Pancreas (tissue), 10 donors: ENCODE data around the gene WIPF3. TPM values are rescaled to one million over a fixed set of nuclear protein-coding genes. Genes with fewer than 3 reads are reported as not detected.

Experiments
- ATAC-seq, 4 donors: fragments of 200-7000 bp; cut with Tn5 transposase; one replicate each; pipeline versions ENCODE4 v1.8.0 to v1.9.1; 2020; ENCODE audit warnings: mild to moderate bottlenecking in 4 of 4, moderate library complexity in 4 of 4
- DNase-seq, 6 donors: peaks; one replicate each; pipeline ENCODE4 v3.0.0-alpha.2; 2020
- FAIRE-seq: peaks from 2 replicates; lab custom pipeline; 2012; peaks lifted over from hg19 to GRCh38; lab: Jason Lieb, UNC
- H3K27ac ChIP-seq, 4 donors: fragments of 200-600 bp; sonication (generic); 1 replicate in 3 of 4; 2 replicates in 1 of 4; pipeline versions ENCODE4 v1.5.0 to v1.8.0; 2020
- H3K27me3 ChIP-seq, 4 donors: fragments of 200-600 bp; one replicate each; pipeline ENCODE4 v1.8.0; 2021
- H3K36me3 ChIP-seq, 3 donors: fragments of 200-600 bp; sonication (generic) in 1 of 3; one replicate each; pipeline versions ENCODE4 v1.5.0 to v1.8.0; 2020 to 2021
- H3K4me1 ChIP-seq, 3 donors: fragments of 200-600 bp; one replicate each; pipeline ENCODE4 v1.8.0; 2021
- H3K4me3 ChIP-seq, 4 donors: fragments of 200-600 bp; sonication (generic) in 2 of 4; one replicate each; pipeline versions ENCODE4 v1.5.0 to v1.8.0; 2020 to 2021
- H3K9me3 ChIP-seq, 4 donors: fragments of 200-600 bp; one replicate each; pipeline ENCODE4 v1.8.0; 2021
- WGBS, 2 donors: extraction: QIAGEN DNeasy Blood & Tissue Kit; methylation state at CpG; one replicate each; pipeline ENCODE4 v1.1.7; 2013; 5-methylcytosine and 5-hydroxymethylcytosine counted together
- intact Hi-C, 3 donors: fragments of 100-400 bp; cut with DNase I; formaldehyde crosslinking; loops; one replicate each; pipeline versions ENCODE4 v1.11.1 to v1.14.2; 2022
- polyA plus RNA-seq, 2 donors: library from polyadenylated mRNA; stranded (reverse); fragments of 200-250 nt; gene quantifications; one replicate each; pipeline ENCODE4 v1.2.3, GENCODE V29; 2013
- total RNA-seq, 6 donors: library from RNA; stranded (reverse); fragmentation: NEBNext Ultra II Directional in 4 of 6; extraction: Animal tissue kit (Norgen Biotek cat#: 25700) in 4 of 6; gene quantifications; one replicate each; pipeline versions ENCODE4 v1.2.1 to v1.2.4, GENCODE V29; 2021 to 2023
- TF ChIP-seq, protein P1 (sequence below), 4 donors: fragments of 200-600 bp; sonication (generic) in 3 of 4; IDR thresholded peaks; one replicate each; pipeline versions ENCODE4 v1.5.0 to v1.8.0; 2021; ENCODE audit warnings: antibody characterized with exemption in 4 of 4
- donor health status: healthy with polysubstance abuse.
- donor health status: DM: no; HTN: no; CAD: no; lungs with moderate emphysema.
- donor health status: DM: no; HTN: no; CAD: no.
- donor health status: control.
- donor health status: control.
- donor health status: Bipolar disorder and iron deficiency.
- donor health status: DM: yes; HTN: yes; CAD: no.
- donor health status: DM: no; HTN: no; CAD: no.
- donor health status: DM: no; HTN: no; CAD: no.
- donor health status: DM: yes; HTN: yes; CAD: no.

WIPF3 gene
- total and polyA plus RNA-seq, 8 donors = 0.98 to 4.6 (median 1.6) TPM

DNA sequence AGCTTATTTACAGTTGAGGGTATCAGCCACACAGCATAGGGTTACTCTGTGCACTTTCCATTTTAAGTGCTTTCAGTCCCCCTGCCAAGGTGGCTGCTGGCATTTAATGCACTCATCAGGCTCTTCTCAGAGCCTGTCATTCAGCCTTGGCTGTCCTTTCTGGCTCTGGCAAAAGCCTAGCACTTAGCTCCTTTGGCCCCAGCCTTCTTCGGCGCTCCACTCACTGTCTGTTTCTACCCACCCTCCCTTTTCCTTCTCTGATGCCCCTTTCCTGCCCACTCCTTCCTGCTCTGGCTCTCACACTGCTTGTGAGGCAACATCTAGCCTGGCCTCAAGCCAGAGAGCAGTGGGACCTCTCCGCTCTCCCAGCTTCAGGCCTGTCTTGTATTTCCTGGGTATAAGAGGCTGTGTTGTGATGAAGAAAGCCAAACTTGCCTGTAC is 60.2 kb downstream of the WIPF3 start:
- Histone ChIP-seq H3K9me3 (no peaks in the 10 kb centered on the region), H3K27ac (peak overlapping the region in 2 of 4 donors; percentile 75), H3K27me3 (no peaks in the 10 kb centered on the region), H3K4me3 (no peak overlapping the region), H3K4me1 (peaks cover 7 to 19% (median 8%) of the 10 kb centered on the region in 3 donors), H3K36me3 (no peaks in the 10 kb centered on the region)
- WGBS, 2 donors = 82 to 83% methylated on average over 3 of the region's 3 CpGs
- TF ChIP-seq, protein P1, sequence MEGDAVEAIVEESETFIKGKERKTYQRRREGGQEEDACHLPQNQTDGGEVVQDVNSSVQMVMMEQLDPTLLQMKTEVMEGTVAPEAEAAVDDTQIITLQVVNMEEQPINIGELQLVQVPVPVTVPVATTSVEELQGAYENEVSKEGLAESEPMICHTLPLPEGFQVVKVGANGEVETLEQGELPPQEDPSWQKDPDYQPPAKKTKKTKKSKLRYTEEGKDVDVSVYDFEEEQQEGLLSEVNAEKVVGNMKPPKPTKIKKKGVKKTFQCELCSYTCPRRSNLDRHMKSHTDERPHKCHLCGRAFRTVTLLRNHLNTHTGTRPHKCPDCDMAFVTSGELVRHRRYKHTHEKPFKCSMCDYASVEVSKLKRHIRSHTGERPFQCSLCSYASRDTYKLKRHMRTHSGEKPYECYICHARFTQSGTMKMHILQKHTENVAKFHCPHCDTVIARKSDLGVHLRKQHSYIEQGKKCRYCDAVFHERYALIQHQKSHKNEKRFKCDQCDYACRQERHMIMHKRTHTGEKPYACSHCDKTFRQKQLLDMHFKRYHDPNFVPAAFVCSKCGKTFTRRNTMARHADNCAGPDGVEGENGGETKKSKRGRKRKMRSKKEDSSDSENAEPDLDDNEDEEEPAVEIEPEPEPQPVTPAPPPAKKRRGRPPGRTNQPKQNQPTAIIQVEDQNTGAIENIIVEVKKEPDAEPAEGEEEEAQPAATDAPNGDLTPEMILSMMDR (IDR thresholded peaks at IDR 0.05) = no peak
- DNase-seq (peak in 3 of 6 donors; percentile 20 to 56 (median 42)), FAIRE-seq (no peak), ATAC-seq (peak; percentile 22 to 59 (median 50))
- intact Hi-C loops = no loop called here

DNA sequence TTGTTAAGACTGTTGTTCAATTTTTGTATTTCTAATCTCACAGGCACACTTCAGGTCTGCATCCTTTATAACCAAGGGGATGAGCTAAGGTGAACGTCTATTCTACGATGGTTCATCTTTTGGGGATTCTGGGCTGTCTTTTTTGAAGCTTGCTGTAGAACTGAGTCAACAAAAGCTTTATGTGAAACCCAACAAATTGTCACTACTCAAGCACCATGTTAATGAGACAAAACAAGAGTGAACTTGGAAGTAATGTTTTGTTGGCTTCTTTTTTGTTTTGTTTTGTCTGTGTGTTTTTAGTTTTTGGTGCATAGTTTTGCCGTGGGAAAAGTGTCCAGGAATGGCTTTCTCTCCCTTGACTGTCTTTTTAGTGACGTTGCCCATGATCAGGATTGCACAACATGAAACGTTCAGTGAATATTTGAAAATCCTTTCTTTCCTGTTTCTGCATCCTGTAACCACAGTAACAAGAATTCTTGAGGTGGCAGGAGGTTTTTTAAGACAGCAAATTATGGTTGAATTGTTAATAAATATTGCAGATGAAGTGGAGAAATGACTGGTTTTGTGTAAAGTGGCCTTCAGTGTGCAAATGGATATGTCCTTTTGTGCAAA is 65.6 kb downstream of the WIPF3 start:
- ATAC-seq (no peak), FAIRE-seq (no peak), DNase-seq (no peak)
- 79 to 80% methylated on average over 5 of the region's 5 CpGs for WGBS, 2 donors
- no peaks in the 10 kb centered on the region for H3K9me3 ChIP-seq
- intact Hi-C loops = no loop called here
- H3K36me3 ChIP-seq = no peaks in the 10 kb centered on the region
- TF ChIP-seq, protein P1 (IDR thresholded peaks at IDR 0.05) = no peak
- H3K4me3 ChIP-seq = no peak overlapping the region
- H3K4me1 ChIP-seq = no peaks in the 10 kb centered on the region
- H3K27ac ChIP-seq = no peak overlapping the region
- H3K27me3 ChIP-seq = no peaks in the 10 kb centered on the region

DNA sequence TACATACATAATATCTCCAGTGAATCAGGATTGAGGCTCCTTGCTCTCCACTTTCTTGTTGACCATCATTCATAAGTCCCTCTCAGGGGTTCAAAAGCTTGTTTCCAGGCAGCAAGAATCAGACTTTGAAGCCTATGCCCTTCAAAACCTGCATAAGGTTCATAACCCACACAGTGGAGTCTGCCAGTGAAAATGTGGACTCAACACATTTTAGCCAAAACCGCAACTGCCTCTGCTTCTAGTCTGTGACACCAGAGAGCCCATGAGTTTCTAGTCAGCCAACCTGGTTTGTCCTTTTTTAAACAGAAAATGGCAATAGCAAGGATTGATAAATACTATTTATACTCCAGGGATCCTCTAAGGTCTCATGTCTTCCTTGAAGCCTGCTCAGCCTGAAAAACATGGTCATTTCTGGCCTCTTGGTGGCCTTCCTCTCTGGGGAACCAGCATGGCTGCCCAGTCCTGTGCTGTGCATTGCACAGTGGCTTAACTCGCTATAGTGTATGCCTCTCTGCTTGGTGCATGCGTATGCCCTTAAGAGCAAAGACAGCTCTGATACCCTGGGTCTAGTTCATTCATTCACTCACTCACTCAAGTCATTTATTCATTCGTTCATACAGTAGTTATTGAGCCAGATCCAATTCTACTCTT is 67.5 kb downstream of the WIPF3 start:
- WGBS, 2 donors = 92 to 97% methylated on average over 4 of the region's 4 CpGs
- Histone ChIP-seq H3K9me3 (no peaks in the 10 kb centered on the region), H3K4me1 (peaks cover 0 to 6% (median 0%) of the 10 kb centered on the region in 3 donors), H3K27me3 (no peaks in the 10 kb centered on the region), H3K4me3 (no peak overlapping the region), H3K27ac (no peak overlapping the region), H3K36me3 (no peaks in the 10 kb centered on the region)
- TF ChIP-seq, protein P1 (IDR thresholded peaks at IDR 0.05) = no peak
- FAIRE-seq = no peak
- DNase-seq = no peak
- ATAC-seq = no peak
- intact Hi-C loops = no loop called here

DNA sequence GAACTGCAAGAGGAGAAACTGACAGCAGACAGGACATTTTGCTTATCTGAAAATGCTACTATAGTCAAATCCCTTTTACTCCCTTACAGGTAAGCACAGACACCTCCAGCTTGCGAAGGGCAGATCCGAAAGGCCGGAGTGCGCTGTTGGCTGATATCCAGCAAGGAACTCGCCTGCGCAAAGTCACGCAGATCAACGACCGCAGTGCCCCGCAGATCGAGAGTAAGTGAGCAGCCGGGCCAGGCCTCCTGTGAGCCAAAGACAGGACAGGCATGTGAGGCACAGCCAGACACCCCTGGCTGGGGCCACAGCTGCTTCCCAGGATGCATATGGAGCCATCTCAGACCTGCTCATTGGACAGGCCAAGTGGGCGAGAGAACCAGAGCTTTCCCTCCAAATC is 69.4 kb downstream of the WIPF3 start:
- no peaks in the 10 kb centered on the region for H3K36me3 ChIP-seq
- peaks cover 0 to 6% (median 0%) of the 10 kb centered on the region in 3 donors for H3K4me1 ChIP-seq
- DNase-seq (no peak), ATAC-seq (no peak), FAIRE-seq (no peak)
- no peak overlapping the region for H3K4me3 ChIP-seq
- H3K27ac ChIP-seq = no peak overlapping the region
- no peaks in the 10 kb centered on the region for H3K27me3 ChIP-seq
- TF ChIP-seq, protein P1 (IDR thresholded peaks at IDR 0.05) = no peak
- WGBS, 2 donors = 93 to 95% methylated on average over 13 of the region's 13 CpGs
- intact Hi-C loops = no loop called here
- no peaks in the 10 kb centered on the region for H3K9me3 ChIP-seq

DNA sequence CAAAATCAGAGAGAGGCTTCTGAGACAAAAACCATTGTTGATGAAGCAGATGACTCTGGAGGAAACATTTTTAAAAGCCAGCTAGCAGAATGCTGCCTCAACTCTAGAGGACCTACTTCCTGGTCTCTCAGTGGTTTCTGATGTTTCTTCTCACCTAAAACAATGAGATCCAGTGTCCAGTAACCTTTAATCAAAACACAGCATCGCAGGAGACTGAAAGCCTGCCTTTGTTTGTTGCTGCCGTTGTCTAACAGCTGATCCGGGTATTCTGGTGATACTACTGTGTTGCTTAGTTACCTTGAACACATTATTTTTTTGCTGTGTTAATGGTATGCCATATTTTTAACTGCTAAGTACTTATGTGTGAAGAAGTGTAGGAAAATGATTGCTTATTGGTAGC is 70.9 kb downstream of the WIPF3 start:
- DNase-seq (no peak), FAIRE-seq (no peak), ATAC-seq (peak in 3 of 4 donors; percentile 67 to 70 (median 69))
- WGBS, 2 donors = 38 to 41% methylated on average over 3 of the region's 3 CpGs
- Histone ChIP-seq H3K9me3 (no peaks in the 10 kb centered on the region), H3K4me1 (peaks cover 0 to 6% (median 0%) of the 10 kb centered on the region in 3 donors), H3K27ac (peak overlapping the region in 1 of 4 donors; percentile 34), H3K27me3 (no peaks in the 10 kb centered on the region), H3K4me3 (no peak overlapping the region), H3K36me3 (no peaks in the 10 kb centered on the region)
- intact Hi-C loops = no loop called here
- TF ChIP-seq, protein P1 (IDR thresholded peaks at IDR 0.05) = no peak
